ENCODE results near the gene SBK1. TPM values are rescaled to one million over a fixed set of nuclear protein-coding genes. Genes with fewer than 3 reads are reported as not detected.

The SBK1 gene
- total RNA-seq, 1 experiment from 2014 or later: 19.2 TPM

- Histone ChIP-seq H3K9ac (ENCODE audit: low read length) (no peak overlapping the region), H3K27me3 (ENCODE audit: insufficient read depth, low read length) (no peaks in the 10 kb centered on the region), H3K4me3 (replicated peaks in 1 of 2; ENCODE audit: low read depth in 1 of 2, low read length in 2 of 2) (no peak overlapping the region), H3K4me1 (ENCODE audit: control insufficient read depth in 1 of 2, insufficient read depth in 2 of 2, low read length in 2 of 2) (no peaks in the 10 kb centered on the region), H3K27ac (ENCODE audit: low read depth, low read length) (no peak overlapping the region), H3K9me2 (ENCODE audit: insufficient read depth) (no peaks in the 10 kb centered on the region), H3K36me3 (ENCODE audit: control insufficient read depth in 1 of 2, insufficient read depth in 2 of 2, low read length in 2 of 2) (no peaks in the 10 kb centered on the region), H3K79me2 (ENCODE audit: insufficient read depth, low read length) (no peaks in the 10 kb centered on the region), H2AFZ (ENCODE audit: low read depth, low read length, poor library complexity, severe bottlenecking) (no peak overlapping the region), H3K9me3 (ENCODE audit: control insufficient read depth in 1 of 2, insufficient read depth in 1 of 2, low read depth in 1 of 2, low read length in 2 of 2) (no peaks in the 10 kb centered on the region), H4K20me1 (ENCODE audit: insufficient read depth) (no peaks in the 10 kb centered on the region), H3K4me2 (ENCODE audit: low read length) (no peak overlapping the region)
- DNase-seq (ENCODE audit: low read depth, low spot score): no peak
- no TSS peak for BruUV-seq (replicated peaks)
- TF ChIP-seq EGR1 (IDR thresholded peaks at IDR 0.05; ENCODE audit: low read depth) (no peak), MAX (IDR thresholded peaks at IDR 0.05) (no peak), TCF7L2 (IDR thresholded peaks at IDR 0.05; ENCODE audit: borderline replicate concordance, extremely low read depth, insufficient read depth, insufficient read length) (no peak), JUND (IDR thresholded peaks at IDR 0.05) (no peak), POLR2A (IDR thresholded peaks at IDR 0.05; ENCODE audit: borderline replicate concordance, extremely low read depth, insufficient read depth, insufficient read length) (no peak), SRF (IDR thresholded peaks at IDR 0.05; ENCODE audit: low read depth) (no peak), ZBTB33 (IDR thresholded peaks at IDR 0.05; ENCODE audit: extremely low read depth, insufficient replicate concordance, low read length) (no peak), CEBPB (IDR thresholded peaks at IDR 0.05; ENCODE audit: low read depth) (no peak), CTCF (IDR thresholded peaks at IDR 0.05 in 2 of 3, conservative IDR thresholded peaks at IDR 0.05 in 1 of 3; ENCODE audit: borderline replicate concordance in 1 of 3, insufficient read depth in 1 of 3, low read depth in 2 of 3, low read length in 2 of 3) (no peak), REST (IDR thresholded peaks at IDR 0.05; ENCODE audit: low read depth) (no peak), POLR2AphosphoS5 (IDR thresholded peaks at IDR 0.05; ENCODE audit: low read depth, low read length) (no peak)
- intact Hi-C loops (cut with micrococcal nuclease): no loop called here
- RAD21 ChIA-PET (ENCODE audit: low non-redundant PET in 1 of 2, low total read pairs in 2 of 2, uncharacterized antibody in 2 of 2, unreplicated experiment in 2 of 2): no interaction called here
- no peak for ATAC-seq
- POLR2A ChIA-PET: no interaction called here
- CTCF ChIA-PET: interaction anchor here (0.6 kb wide), 1 partner anchor 32 kb away, joined by 3 read pairs; no protein-coding TSS in a partner anchor
These were observed 6.7 kb upstream of the SBK1 start for GRCh38 chr16:28285649-28286048.

All from HCT116 (cell line).